Right lobe of liver (tissue), 6 donors: ENCODE measurements around the gene KISS1R. TPM values are rescaled to one million over a fixed set of nuclear protein-coding genes. Genes with fewer than 3 reads are reported as not detected.

Source experiments
- ATAC-seq, 4 donors: fragments of 200-7000 bp; cut with Tn5 transposase; one replicate each; pipeline ENCODE4 v1.9.1; 2020; ENCODE audit warnings: mild to moderate bottlenecking in 4 of 4, moderate library complexity in 4 of 4
- DNase-seq, 3 donors: peaks; one replicate each; pipeline ENCODE4 v3.0.0-alpha.2; 2020
- H3K27ac ChIP-seq, 3 donors: fragments of 200-600 bp; one replicate each; pipeline ENCODE4 v1.8.0; 2022
- H3K27me3 ChIP-seq, 2 donors: fragments of 200-600 bp; one replicate each; pipeline ENCODE4 v1.8.0; 2022
- H3K36me3 ChIP-seq, 4 donors: fragments of 200-600 bp; sonication (generic) in 1 of 4; one replicate each; pipeline versions ENCODE4 v1.5.1 to v1.8.0; 2017 to 2022; ENCODE audit warnings: control low read depth in 1 of 4
- H3K4me1 ChIP-seq, 4 donors: fragments of 200-600 bp; sonication (generic) in 1 of 4; one replicate each; pipeline versions ENCODE4 v1.5.1 to v1.8.0; 2017 to 2022; ENCODE audit warnings: control low read depth in 1 of 4
- H3K4me3 ChIP-seq, 3 donors: fragments of 200-600 bp; one replicate each; pipeline ENCODE4 v1.8.0; 2022
- H3K9me3 ChIP-seq, 4 donors: fragments of 200-600 bp; sonication (generic) in 1 of 4; one replicate each; pipeline versions ENCODE4 v1.5.1 to v1.8.0; 2017 to 2022; ENCODE audit warnings: control low read depth in 1 of 4
- POLR2A ChIP-seq: fragments of 450-650 bp; IDR thresholded peaks from one replicate; pipeline ENCODE4 v1.6.1; 2017; ENCODE audit warnings: antibody characterized with exemption, mild to moderate bottlenecking
- WGBS: methylation state at CpG from one replicate; pipeline ENCODE4 v1.1.6; 2018; ENCODE audit warnings: low coverage, low lambda C conversion rate; ENCODE audit not compliant: insufficient coverage; ENCODE audit errors: missing lambda C conversion rate; 5-methylcytosine and 5-hydroxymethylcytosine counted together
- intact Hi-C, 2 donors: fragments of 100-400 bp; cut with DNase I; formaldehyde crosslinking; loops; one replicate each; pipeline versions ENCODE4 v1.11.2 to v1.14.1; 2022
- total RNA-seq, 6 experiments: library from RNA; depleted of rRNA in 2 of 6; stranded (reverse); fragments of >200 nt in 2 of 6; fragmentation: NEBNext Ultra II Directional in 3 of 6; extraction: Animal tissue kit (Norgen Biotek cat#: 25700) in 3 of 6; gene quantifications; one replicate each; pipeline versions ENCODE4 v1.1.0 to v1.2.4, GENCODE V29; 2016 to 2023
- TF ChIP-seq, protein P1 (sequence below), 4 donors: fragments of 200-600 bp in 3 of 4; fragments of 450-650 bp in 1 of 4; IDR thresholded peaks; one replicate each; pipeline versions ENCODE4 v1.5.1 to v1.8.0; 2016 to 2022; ENCODE audit warnings: antibody characterized with exemption in 4 of 4, mild to moderate bottlenecking in 2 of 4
- donor health status: DM: no; HTN: yes; CAD: no.
- donor health status: DM: no; HTN: no; CAD: no.
- donor health status: DM: no; HTN: no; CAD: no.
- donor health status: DM: no; HTN: yes; CAD: no.
- donor health status: DM: no; HTN: yes; CAD: no.

The KISS1R gene
- total RNA-seq, 6 experiments from 2014 or later: 0.47 TPM; not detected in 5

DNA sequence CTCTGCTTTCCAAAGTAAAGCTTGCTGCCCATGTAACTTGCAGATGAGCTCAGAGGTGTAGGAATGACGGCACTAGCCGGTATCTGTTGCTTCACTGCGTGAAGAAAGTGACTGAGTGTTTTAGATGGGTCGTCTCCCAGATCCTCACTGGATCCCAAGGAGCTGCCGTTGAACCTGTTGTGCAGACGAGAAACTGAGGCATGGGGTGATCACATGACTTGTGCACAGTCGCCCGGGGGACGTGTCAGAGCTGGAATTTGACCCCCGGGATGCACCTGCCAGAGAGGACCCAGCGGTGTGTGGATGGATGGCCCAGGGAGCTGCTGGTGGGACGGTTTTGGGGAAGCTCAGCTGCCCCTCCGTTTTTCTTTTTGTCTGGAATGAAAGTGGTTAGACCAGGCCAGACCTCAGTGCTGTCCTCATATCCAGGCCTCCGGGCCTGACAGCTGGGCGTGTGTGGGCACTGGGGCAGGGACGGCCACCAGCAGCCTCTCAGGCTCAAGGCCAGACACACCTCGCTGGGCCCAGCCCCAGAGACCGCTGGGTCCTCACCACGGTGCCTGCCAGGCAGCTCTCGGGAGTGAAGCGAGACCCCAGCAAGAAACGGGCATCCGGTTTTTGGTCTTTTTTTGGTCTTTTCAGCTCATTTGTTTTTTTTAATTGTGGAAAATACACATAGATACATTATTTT is 21.2 kb downstream of the KISS1R start:
- Histone ChIP-seq H3K27ac (no peak overlapping the region), H3K4me3 (no peak overlapping the region), H3K4me1 (peaks cover 2 to 42% (median 28%) of the 10 kb centered on the region in 4 donors), H3K27me3 (no peaks in the 10 kb centered on the region), H3K36me3 (no peaks in the 10 kb centered on the region), H3K9me3 (no peaks in the 10 kb centered on the region)
- TF ChIP-seq, protein P1, sequence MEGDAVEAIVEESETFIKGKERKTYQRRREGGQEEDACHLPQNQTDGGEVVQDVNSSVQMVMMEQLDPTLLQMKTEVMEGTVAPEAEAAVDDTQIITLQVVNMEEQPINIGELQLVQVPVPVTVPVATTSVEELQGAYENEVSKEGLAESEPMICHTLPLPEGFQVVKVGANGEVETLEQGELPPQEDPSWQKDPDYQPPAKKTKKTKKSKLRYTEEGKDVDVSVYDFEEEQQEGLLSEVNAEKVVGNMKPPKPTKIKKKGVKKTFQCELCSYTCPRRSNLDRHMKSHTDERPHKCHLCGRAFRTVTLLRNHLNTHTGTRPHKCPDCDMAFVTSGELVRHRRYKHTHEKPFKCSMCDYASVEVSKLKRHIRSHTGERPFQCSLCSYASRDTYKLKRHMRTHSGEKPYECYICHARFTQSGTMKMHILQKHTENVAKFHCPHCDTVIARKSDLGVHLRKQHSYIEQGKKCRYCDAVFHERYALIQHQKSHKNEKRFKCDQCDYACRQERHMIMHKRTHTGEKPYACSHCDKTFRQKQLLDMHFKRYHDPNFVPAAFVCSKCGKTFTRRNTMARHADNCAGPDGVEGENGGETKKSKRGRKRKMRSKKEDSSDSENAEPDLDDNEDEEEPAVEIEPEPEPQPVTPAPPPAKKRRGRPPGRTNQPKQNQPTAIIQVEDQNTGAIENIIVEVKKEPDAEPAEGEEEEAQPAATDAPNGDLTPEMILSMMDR (IDR thresholded peaks at IDR 0.05): no peak
- no peak for TF ChIP-seq POLR2A
- DNase-seq (no peak), ATAC-seq (no peak)
- 91% methylated on average over 10 of the region's 23 CpGs for WGBS
- intact Hi-C loops: no loop called here

DNA sequence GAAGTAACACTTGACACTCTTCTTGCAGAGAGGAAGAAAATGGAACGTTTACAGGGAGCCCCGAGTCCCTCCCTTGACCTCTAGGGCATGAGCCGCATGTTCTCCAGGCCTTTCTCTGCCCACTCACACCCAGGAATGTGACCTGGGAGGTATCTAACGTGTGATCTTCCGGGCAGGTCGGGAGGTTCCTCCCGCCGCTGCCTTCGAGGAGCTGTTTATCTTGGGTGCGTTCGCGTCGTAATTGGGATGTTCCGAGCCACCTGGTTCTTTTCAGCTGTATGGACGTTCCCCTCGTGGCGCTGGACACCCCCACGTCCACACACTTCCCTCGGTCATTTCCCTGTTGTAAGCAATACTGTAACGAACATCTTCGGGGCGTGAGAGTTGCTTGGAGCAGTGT is 22.3 kb downstream of the KISS1R start:
- DNase-seq (no peak), ATAC-seq (no peak)
- H3K4me3 ChIP-seq: no peak overlapping the region
- H3K27me3 ChIP-seq: no peaks in the 10 kb centered on the region
- 86% methylated on average over 19 of the region's 22 CpGs for WGBS
- H3K27ac ChIP-seq: no peak overlapping the region
- peaks cover 2 to 32% (median 20%) of the 10 kb centered on the region in 4 donors for H3K4me1 ChIP-seq
- intact Hi-C loops: no loop called here
- H3K36me3 ChIP-seq: no peaks in the 10 kb centered on the region
- no peaks in the 10 kb centered on the region for H3K9me3 ChIP-seq
- no peak for TF ChIP-seq POLR2A
- TF ChIP-seq, protein P1 (IDR thresholded peaks at IDR 0.05): no peak

DNA sequence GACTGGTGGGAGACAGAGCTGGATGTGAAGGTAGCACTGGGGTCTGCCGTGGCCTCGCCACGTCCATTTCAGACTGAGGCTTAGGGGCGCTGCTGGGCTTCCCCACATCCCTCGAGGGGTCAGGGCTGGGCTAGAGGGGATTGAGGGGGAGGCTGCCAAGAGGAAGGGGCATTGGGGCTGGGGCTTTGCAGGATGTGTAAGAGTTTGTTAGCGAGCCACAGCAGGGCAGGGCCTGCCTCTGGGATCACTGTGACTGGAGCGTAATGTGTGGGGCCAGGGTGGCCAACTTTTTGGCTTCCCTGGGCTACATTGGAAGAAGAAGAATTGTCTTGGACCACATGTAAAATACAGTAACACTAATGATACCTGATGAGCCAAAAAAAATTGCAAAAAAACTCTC is 22.8 kb downstream of the KISS1R start:
- no peaks in the 10 kb centered on the region for H3K36me3 ChIP-seq
- DNase-seq (no peak), ATAC-seq (no peak)
- H3K4me1 ChIP-seq: peaks cover 2 to 28% (median 16%) of the 10 kb centered on the region in 4 donors
- H3K27ac ChIP-seq: peak overlapping the region in 1 of 3 donors; percentile 72
- intact Hi-C loops: loop anchor here in 1 of 2 donors (5.0 kb wide), 1 partner anchor 37 kb away; no protein-coding TSS in a partner anchor
- no peak for TF ChIP-seq POLR2A
- TF ChIP-seq, protein P1 (IDR thresholded peaks at IDR 0.05): no peak
- no peaks in the 10 kb centered on the region for H3K9me3 ChIP-seq
- H3K27me3 ChIP-seq: no peaks in the 10 kb centered on the region
- 86% methylated on average over 3 of the region's 7 CpGs for WGBS
- H3K4me3 ChIP-seq: no peak overlapping the region

DNA sequence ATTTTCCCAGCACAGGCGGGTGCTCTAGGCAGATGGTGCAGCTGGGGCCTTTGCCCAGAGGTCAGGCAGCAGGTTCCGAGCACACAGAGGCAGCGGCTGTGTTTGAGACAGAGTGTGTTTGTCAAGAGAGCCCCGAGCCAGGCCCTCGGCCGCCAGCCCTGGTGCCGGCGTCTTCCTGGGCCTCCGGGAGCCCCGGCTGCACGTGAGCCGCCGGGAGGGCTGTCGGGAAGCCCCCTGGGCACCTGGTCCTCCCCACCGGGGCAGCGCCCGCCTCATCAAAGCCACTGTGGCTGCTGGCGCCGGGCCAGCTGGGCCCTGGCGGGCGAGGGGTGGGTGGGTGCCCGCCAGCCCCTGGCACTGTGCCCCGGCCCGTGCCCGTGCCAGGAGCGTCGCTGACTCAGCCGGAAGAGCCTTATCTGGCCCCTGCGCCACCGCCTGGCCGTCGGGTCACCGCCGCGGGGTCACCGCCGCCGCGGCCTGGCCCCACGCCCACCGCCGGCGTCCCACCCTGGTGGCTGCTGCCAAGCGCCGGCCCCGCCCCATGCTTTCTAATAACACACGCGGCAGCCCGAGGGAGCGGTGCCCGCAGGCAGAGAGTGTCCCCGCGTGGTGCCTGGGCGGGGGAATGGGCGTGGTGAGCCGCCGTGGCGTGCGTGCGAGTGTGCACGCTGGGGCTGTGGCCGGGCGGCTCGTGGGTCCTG is 23.6 kb downstream of the KISS1R start:
- peak overlapping the region in 2 of 3 donors; percentile 39 to 72 for H3K27ac ChIP-seq
- ATAC-seq (peak; percentile 85 to 93 (median 90)), DNase-seq (peak; percentile 88 to 94 (median 94))
- H3K9me3 ChIP-seq: no peaks in the 10 kb centered on the region
- intact Hi-C loops: loop anchor here in 1 of 2 donors (5.0 kb wide), 1 partner anchor 37 kb away; no protein-coding TSS in a partner anchor
- no peak for TF ChIP-seq POLR2A
- TF ChIP-seq, protein P1 (IDR thresholded peaks at IDR 0.05): peak in 1 of 4 donors; percentile 11
- H3K4me1 ChIP-seq: peaks cover 2 to 20% (median 12%) of the 10 kb centered on the region in 4 donors
- H3K36me3 ChIP-seq: no peaks in the 10 kb centered on the region
- peak overlapping the region; percentile 20 to 37 (median 23) for H3K4me3 ChIP-seq
- WGBS: no CpG with 5 or more reads among the region's 64 CpGs
- H3K27me3 ChIP-seq: no peaks in the 10 kb centered on the region
